ENCODE data around the gene LPCAT1.

GRCh38 chr5:1543398-1544293 is 19.9 kb upstream of the LPCAT1 start:
- no peak for TF ChIP-seq ZC3H10 (CRISPR knock-in tag; IDR thresholded peaks at IDR 0.05)
- TF ChIP-seq OSR1 (CRISPR knock-in tag; IDR thresholded peaks at IDR 0.05): no peak
- TF ChIP-seq ISL1 (CRISPR knock-in tag; IDR thresholded peaks at IDR 0.05): no peak
- TF ChIP-seq PATZ1 (CRISPR knock-in tag; IDR thresholded peaks at IDR 0.05; ENCODE audit: borderline replicate concordance): no peak
- TF ChIP-seq GLIS3 (CRISPR knock-in tag; IDR thresholded peaks at IDR 0.05): no peak
- no peak for TF ChIP-seq TSHZ2 (CRISPR knock-in tag; IDR thresholded peaks at IDR 0.05)
- no peak for TF ChIP-seq ZNF70 (CRISPR knock-in tag; IDR thresholded peaks at IDR 0.05)
- no peak for TF ChIP-seq ZFP3 (CRISPR knock-in tag; IDR thresholded peaks at IDR 0.05)
- no peak for TF ChIP-seq CREB5 (CRISPR knock-in tag; IDR thresholded peaks at IDR 0.05; ENCODE audit: low read depth)
- no peak for TF ChIP-seq BACH2 (CRISPR knock-in tag; IDR thresholded peaks at IDR 0.05; ENCODE audit: borderline replicate concordance)
- no peak for TF ChIP-seq ESRRG (CRISPR knock-in tag; IDR thresholded peaks at IDR 0.05)
- no peak for TF ChIP-seq RARB (CRISPR knock-in tag; IDR thresholded peaks at IDR 0.05)
